ENCODE data around the gene ESCO1. TPM values are rescaled to one million over a fixed set of nuclear protein-coding genes. Genes with fewer than 3 reads are reported as not detected.
"Not testable (repeated sequence)": the region's sequence is repeated elsewhere in the genome, so short reads cannot be mapped to it uniquely, and the experiment has no call there.

The ESCO1 gene
- total RNA-seq, 1 donor = 4.8 TPM

DNA sequence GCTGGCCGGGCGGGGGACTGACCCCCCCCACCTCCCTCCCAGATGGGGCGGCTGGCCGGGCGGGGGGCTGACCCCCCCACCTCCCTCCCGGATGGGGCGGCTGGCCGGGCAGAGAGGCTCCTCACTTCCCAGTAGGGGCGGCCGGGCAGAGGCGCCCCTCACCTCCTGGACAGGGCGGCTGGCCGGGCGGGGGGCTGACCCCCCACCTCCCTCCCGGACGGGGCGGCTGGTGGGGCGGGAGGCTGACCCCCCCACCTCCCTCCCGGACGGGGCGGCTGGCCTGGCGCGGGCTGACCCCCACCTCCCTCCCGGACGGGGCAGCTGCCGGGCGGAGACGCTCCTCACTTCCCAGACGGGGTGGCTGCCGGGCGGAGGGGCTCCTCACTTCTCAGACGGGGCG is 8.1 kb downstream of the ESCO1 start:
- DNase-seq (ENCODE audit: low read depth in 2 of 3, low spot score in 2 of 3) = not testable (repeated sequence)

DNA sequence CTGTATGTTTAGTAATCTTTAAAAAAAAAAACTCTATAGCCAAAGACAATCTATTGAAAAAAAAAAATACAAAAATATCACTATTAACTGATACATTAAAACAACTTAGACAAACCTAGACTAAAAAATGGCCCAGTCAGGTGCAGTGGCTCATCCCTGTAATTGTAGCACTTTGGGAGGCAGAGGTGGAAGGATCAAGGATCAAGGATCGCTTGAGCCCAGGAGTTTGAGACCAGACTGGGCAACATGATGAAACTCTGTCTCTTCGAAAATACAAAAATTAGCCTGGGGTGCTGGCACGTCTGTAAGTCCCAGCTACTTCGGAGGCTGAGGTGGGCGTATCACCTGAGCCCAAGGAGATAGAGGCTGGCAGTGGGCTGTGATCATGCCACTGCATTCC is 16.1 kb downstream of the ESCO1 start:
- no peak for DNase-seq (ENCODE audit: low read depth in 2 of 3, low spot score in 2 of 3)

DNA sequence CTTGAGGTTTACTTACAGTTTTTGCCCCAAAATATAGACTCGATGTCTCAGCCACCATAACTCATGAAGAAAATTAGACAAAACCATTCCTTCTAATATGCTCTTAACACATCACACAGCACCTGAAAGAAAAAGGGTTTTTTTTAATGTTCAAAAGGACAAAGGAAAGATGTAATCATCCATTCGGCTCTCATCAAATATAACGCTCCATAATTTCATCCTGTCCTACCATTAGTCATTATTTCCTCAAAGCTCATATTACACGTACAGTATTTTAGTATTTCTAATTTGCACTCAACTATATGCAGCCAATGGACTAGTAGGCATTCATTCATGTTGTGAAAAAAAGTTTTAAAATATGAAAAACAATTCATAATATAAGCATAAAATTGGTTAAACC is 24.8 kb downstream of the ESCO1 start:
- DNase-seq (ENCODE audit: low read depth in 2 of 3, low spot score in 2 of 3) = no peak

GRCh38 chr18:21571772-21572171 is 28.7 kb downstream of the ESCO1 start:
- DNase-seq (ENCODE audit: low read depth in 2 of 3, low spot score in 2 of 3) = no peak

GRCh38 chr18:21559195-21559594 is 41.3 kb downstream of the ESCO1 start:
- DNase-seq (ENCODE audit: low read depth in 2 of 3, low spot score in 2 of 3) = no peak

DNA sequence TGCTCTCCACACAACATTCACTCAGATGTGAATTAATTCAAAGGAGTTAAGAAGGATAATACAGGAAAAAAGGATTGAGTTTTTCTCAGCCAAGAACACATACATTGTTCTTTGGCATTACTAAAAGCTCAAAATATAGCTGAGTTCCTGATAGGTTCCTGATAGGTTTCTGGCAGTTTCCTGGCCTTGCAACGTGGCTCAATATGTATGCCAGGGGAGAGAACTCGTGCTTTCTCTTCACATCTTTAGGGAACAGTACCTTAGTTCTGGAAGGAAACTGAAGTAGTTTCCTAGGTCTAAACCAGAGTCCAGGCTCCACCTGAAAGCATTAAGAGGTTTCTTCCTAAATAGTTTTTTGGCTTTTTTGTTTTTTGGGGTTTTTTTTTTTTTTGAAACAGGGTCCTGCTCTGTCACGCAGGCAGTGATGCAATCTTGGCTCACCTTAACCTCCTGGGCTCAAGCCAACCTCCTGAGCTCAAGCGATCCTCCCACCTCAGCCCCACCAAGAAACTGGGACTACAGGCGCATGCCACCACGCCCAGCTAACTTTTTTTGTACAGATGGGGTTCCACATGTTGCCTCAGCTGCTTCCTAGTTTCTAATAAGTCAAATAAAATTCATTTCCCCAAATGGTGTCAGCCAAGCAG is 42.8 kb downstream of the ESCO1 start:
- DNase-seq (ENCODE audit: low read depth in 2 of 3, low spot score in 2 of 3) = no peak

- no peak for DNase-seq (ENCODE audit: low read depth in 2 of 3, low spot score in 2 of 3)
These were observed 50.0 kb downstream of the ESCO1 start for GRCh38 chr18:21550510-21550970.

- DNase-seq (ENCODE audit: low read depth in 2 of 3, low spot score in 2 of 3) = no peak
These were observed 51.9 kb downstream of the ESCO1 start for GRCh38 chr18:21548647-21549046.

- no peak for DNase-seq (ENCODE audit: low read depth in 2 of 3, low spot score in 2 of 3)
These were observed 54.1 kb downstream of the ESCO1 start for GRCh38 chr18:21546423-21546822.

GRCh38 chr18:21538230-21538629 is 62.3 kb downstream of the ESCO1 start:
- no peak for DNase-seq (ENCODE audit: low read depth in 2 of 3, low spot score in 2 of 3)

- DNase-seq (ENCODE audit: low read depth in 2 of 3, low spot score in 2 of 3) = no peak
These were observed 66.2 kb downstream of the ESCO1 start for GRCh38 chr18:21534327-21534726.

GRCh38 chr18:21526463-21526862 is 74.0 kb downstream of the ESCO1 start:
- no peak for DNase-seq (ENCODE audit: low read depth in 2 of 3, low spot score in 2 of 3)

DNA sequence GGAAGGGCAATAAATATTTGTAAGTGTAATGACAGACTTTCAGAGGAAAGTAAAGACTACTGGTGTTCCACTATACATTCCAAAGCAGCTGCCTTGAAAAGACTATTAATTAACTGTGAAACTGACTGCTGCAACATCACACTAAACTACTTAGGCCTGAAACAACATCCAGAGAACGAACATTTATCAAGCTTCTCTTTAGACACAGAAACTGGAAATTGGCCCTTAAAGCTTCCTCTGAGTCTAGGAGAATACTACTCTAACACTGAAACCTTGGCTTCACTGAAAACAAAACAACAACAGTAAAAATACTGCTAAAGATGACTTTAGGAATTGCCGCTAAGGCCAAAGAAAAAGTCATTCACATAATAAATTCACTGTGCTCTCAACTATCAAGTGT is 74.6 kb downstream of the ESCO1 start:
- DNase-seq (ENCODE audit: low read depth in 2 of 3, low spot score in 2 of 3) = no peak

GRCh38 chr18:21522530-21522929 is 78.0 kb downstream of the ESCO1 start:
- no peak for DNase-seq (ENCODE audit: low read depth in 2 of 3, low spot score in 2 of 3)

- DNase-seq (ENCODE audit: low read depth in 2 of 3, low spot score in 2 of 3) = no peak
These were observed 86.8 kb downstream of the ESCO1 start for GRCh38 chr18:21513741-21514140.

GRCh38 chr18:21513292-21513691 is 87.2 kb downstream of the ESCO1 start:
- no peak for DNase-seq (ENCODE audit: low read depth in 2 of 3, low spot score in 2 of 3)

- DNase-seq (ENCODE audit: low read depth in 2 of 3, low spot score in 2 of 3) = no peak
These were observed 91.4 kb downstream of the ESCO1 start for GRCh38 chr18:21509062-21509461.

GRCh38 chr18:21507913-21508701 is 92.4 kb downstream of the ESCO1 start:
- DNase-seq (ENCODE audit: low read depth in 2 of 3, low spot score in 2 of 3) = no peak

GRCh38 chr18:21502661-21503060 is 97.8 kb downstream of the ESCO1 start:
- no peak for DNase-seq (ENCODE audit: low read depth in 2 of 3, low spot score in 2 of 3)

DNA sequence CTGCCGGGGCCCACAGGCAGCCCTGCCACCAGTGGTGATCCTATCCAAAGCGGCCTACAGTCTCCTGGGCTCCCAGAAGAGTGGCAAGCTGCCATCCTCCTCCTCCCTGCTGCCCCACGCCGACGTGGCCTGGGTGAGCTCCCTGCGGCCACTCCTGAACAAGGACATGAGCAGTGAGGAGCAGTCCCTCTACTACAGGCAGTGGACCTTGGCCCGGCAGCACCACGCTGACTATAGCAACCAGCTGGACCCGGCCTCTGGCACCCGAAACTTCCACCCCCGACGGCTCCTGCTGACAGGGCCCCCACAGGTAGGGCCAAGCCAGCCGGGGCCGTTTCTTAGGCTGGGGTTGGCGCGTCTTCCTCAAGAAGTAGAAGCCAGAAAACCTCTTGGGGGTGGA is 100.5 kb downstream of the ESCO1 start:
- DNase-seq (ENCODE audit: low read depth in 2 of 3, low spot score in 2 of 3) = no peak

- DNase-seq (ENCODE audit: low read depth in 2 of 3, low spot score in 2 of 3) = no peak
These were observed 104.1 kb downstream of the ESCO1 start for GRCh38 chr18:21496277-21496835.

- DNase-seq (ENCODE audit: low read depth in 2 of 3, low spot score in 2 of 3) = no peak
These were observed 109.8 kb downstream of the ESCO1 start for GRCh38 chr18:21490748-21491147.

Data from hematopoietic multipotent progenitor cell (in vitro differentiated cells).